Sigmoid colon (tissue), 7 donors: ENCODE data around the gene GRM3. TPM values are rescaled to one million over a fixed set of nuclear protein-coding genes. Genes with fewer than 3 reads are reported as not detected.

Experiments used
- DNase-seq: peaks from one replicate; pipeline ENCODE4 v3.0.0-alpha.2; 2019
- H3K27ac ChIP-seq, 4 donors: fragments of 200-600 bp; sonication (generic); one replicate each; pipeline ENCODE4 v1.5.1; 2016 to 2019; ENCODE audit warnings: mild to moderate bottlenecking in 1 of 4
- H3K27me3 ChIP-seq, 3 donors: fragments of 200-600 bp; sonication (generic); one replicate each; pipeline ENCODE4 v1.5.1; 2019; ENCODE audit warnings: mild to moderate bottlenecking in 1 of 3
- H3K36me3 ChIP-seq, 4 donors: fragments of 200-600 bp; sonication (generic); one replicate each; pipeline ENCODE4 v1.5.1; 2016 to 2019
- H3K4me1 ChIP-seq, 4 donors: fragments of 200-600 bp; sonication (generic); one replicate each; pipeline ENCODE4 v1.5.1; 2017 to 2019
- H3K4me3 ChIP-seq, 4 donors: fragments of 200-600 bp; sonication (generic); one replicate each; pipeline ENCODE4 v1.5.1; 2017 to 2019; ENCODE audit warnings: mild to moderate bottlenecking in 2 of 4, moderate library complexity in 1 of 4
- H3K9me3 ChIP-seq, 4 donors: fragments of 200-600 bp in 3 of 4; sonication (generic) in 3 of 4; one replicate each; pipeline versions ENCODE4 v1.5.1 to v1.6.1; 2013 to 2019
- CTCF ChIP-seq, 4 experiments: fragments of 450-650 bp in 3 of 4; fragments of 200-600 bp in 1 of 4; IDR thresholded peaks; one replicate each; pipeline ENCODE4 v1.5.1; 2016 to 2019; ENCODE audit warnings: antibody characterized with exemption in 4 of 4, mild to moderate bottlenecking in 3 of 4, moderate library complexity in 2 of 4
- EP300 ChIP-seq, 4 donors: sonication (generic); formaldehyde crosslinking; IDR thresholded peaks; one replicate each; pipeline ENCODE4 v1.6.1; 2017; ENCODE audit warnings: antibody characterized with exemption in 4 of 4
- POLR2A ChIP-seq, 2 donors: fragments of 450-650 bp; IDR thresholded peaks; one replicate each; pipeline ENCODE4 v1.6.1; 2016; ENCODE audit warnings: antibody characterized with exemption in 2 of 2, mild to moderate bottlenecking in 2 of 2, moderate library complexity in 2 of 2
- POLR2AphosphoS5 ChIP-seq, 4 donors: sonication (generic); formaldehyde crosslinking; IDR thresholded peaks; one replicate each; pipeline ENCODE4 v1.6.1; 2017; ENCODE audit warnings: antibody characterized with exemption in 4 of 4
- WGBS, 2 donors: extraction: QIAGEN DNeasy Blood & Tissue Kit; methylation state at CpG; one replicate each; pipeline ENCODE4 v1.1.7; 2013; 5-methylcytosine and 5-hydroxymethylcytosine counted together
- intact Hi-C: fragments of 100-400 bp; cut with DNase I; formaldehyde crosslinking; loops from one replicate; pipeline ENCODE4 v1.15.1; 2023
- polyA plus RNA-seq, 3 donors: library from polyadenylated mRNA; stranded (reverse); fragments of 200-250 nt; gene quantifications; one replicate each; pipeline ENCODE4 v1.2.3, GENCODE V29; 2013
- total RNA-seq, 4 donors: library from RNA; depleted of rRNA; stranded (reverse); fragments of >200 nt; gene quantifications; one replicate each; pipeline ENCODE4 v1.1.0, GENCODE V29; 2016
- donor health status: healthy with polysubstance abuse.
- donor health status: Bipolar disorder and iron deficiency.
- donor health status: healthy.

GRM3 gene
- total and polyA plus RNA-seq, 7 donors, result 1.4 TPM; not detected in 6

GRCh38 chr7:86748843-86749719 is 105.4 kb downstream of the GRM3 start:
- Histone ChIP-seq H3K4me1 (no peaks in the 10 kb centered on the region), H3K27me3 (no peaks in the 10 kb centered on the region), H3K27ac (no peak overlapping the region), H3K4me3 (no peak overlapping the region), H3K9me3 (no peaks in the 10 kb centered on the region), H3K36me3 (no peaks in the 10 kb centered on the region)
- 78 to 79% methylated on average over 7 of the region's 7 CpGs for WGBS, 2 donors
- intact Hi-C loops, result no loop called here
- TF ChIP-seq POLR2AphosphoS5 (IDR thresholded peaks at IDR 0.05), result no peak
- no peak for TF ChIP-seq POLR2A (IDR thresholded peaks at IDR 0.05)
- TF ChIP-seq CTCF (IDR thresholded peaks at IDR 0.05), result no peak
- no peak for TF ChIP-seq EP300 (IDR thresholded peaks at IDR 0.05)
- no peak for DNase-seq

GRCh38 chr7:86749741-86750665 is 106.3 kb downstream of the GRM3 start:
- 90 to 92% methylated on average over 4 of the region's 4 CpGs for WGBS, 2 donors
- DNase-seq, result no peak
- intact Hi-C loops, result no loop called here
- Histone ChIP-seq H3K36me3 (no peaks in the 10 kb centered on the region), H3K9me3 (no peaks in the 10 kb centered on the region), H3K4me3 (no peak overlapping the region), H3K27me3 (no peaks in the 10 kb centered on the region), H3K27ac (no peak overlapping the region), H3K4me1 (no peaks in the 10 kb centered on the region)
- TF ChIP-seq POLR2A (IDR thresholded peaks at IDR 0.05), result no peak
- TF ChIP-seq EP300 (IDR thresholded peaks at IDR 0.05), result no peak
- TF ChIP-seq CTCF (IDR thresholded peaks at IDR 0.05), result no peak
- no peak for TF ChIP-seq POLR2AphosphoS5 (IDR thresholded peaks at IDR 0.05)

GRCh38 chr7:86760236-86760635 is 116.5 kb downstream of the GRM3 start:
- H3K9me3 ChIP-seq, result no peaks in the 10 kb centered on the region
- H3K4me3 ChIP-seq, result no peak overlapping the region
- WGBS, 2 donors, result 58 to 77% methylated on average over 4 of the region's 4 CpGs
- no peak for DNase-seq
- no peaks in the 10 kb centered on the region for H3K4me1 ChIP-seq
- no peak overlapping the region for H3K27ac ChIP-seq
- no peaks in the 10 kb centered on the region for H3K36me3 ChIP-seq
- TF ChIP-seq CTCF (IDR thresholded peaks at IDR 0.05) (no peak), POLR2AphosphoS5 (IDR thresholded peaks at IDR 0.05) (no peak), EP300 (IDR thresholded peaks at IDR 0.05) (no peak), POLR2A (IDR thresholded peaks at IDR 0.05) (no peak)
- no peaks in the 10 kb centered on the region for H3K27me3 ChIP-seq
- intact Hi-C loops, result no loop called here

GRCh38 chr7:86762129-86762528 is 118.4 kb downstream of the GRM3 start:
- no peak for TF ChIP-seq CTCF (IDR thresholded peaks at IDR 0.05)
- TF ChIP-seq POLR2AphosphoS5 (IDR thresholded peaks at IDR 0.05), result no peak
- TF ChIP-seq EP300 (IDR thresholded peaks at IDR 0.05), result no peak
- TF ChIP-seq POLR2A (IDR thresholded peaks at IDR 0.05), result no peak
- Histone ChIP-seq H3K9me3 (no peaks in the 10 kb centered on the region), H3K4me3 (no peak overlapping the region), H3K27ac (no peak overlapping the region), H3K36me3 (no peaks in the 10 kb centered on the region), H3K4me1 (no peaks in the 10 kb centered on the region), H3K27me3 (no peaks in the 10 kb centered on the region)
- WGBS, 2 donors, result 76 to 89% methylated on average over 2 of the region's 2 CpGs
- intact Hi-C loops, result no loop called here
- no peak for DNase-seq
